CD4-positive, alpha-beta T cell (primary cell): ENCODE measurements around the gene PRKN. TPM values are rescaled to one million over a fixed set of nuclear protein-coding genes. Genes with fewer than 3 reads are reported as not detected.

Experiments
- ATAC-seq: fragments of 200-7000 bp; cut with Tn5 transposase; one replicate; pipeline ENCODE4 v1.10.0; 2022; ENCODE audit warnings: mild to moderate bottlenecking; ENCODE audit not compliant: poor library complexity
- CTCF ChIA-PET: fragments of 350-600 bp; sonication (Branson Sonifier 250); formaldehyde crosslinking; loops from one replicate; lab custom pipeline; 2021; ENCODE audit warnings: antibody characterized with exemption, inconsistent platforms; lab: Charles Lee
- POLR2A ChIA-PET: fragments of 350-600 bp; sonication (Branson Sonifier 250); formaldehyde crosslinking; loops from one replicate; lab custom pipeline; 2021; ENCODE audit warnings: antibody characterized with exemption, inconsistent platforms; lab: Charles Lee
- DNase-seq, 14 experiments: peaks; one replicate each; pipeline ENCODE4 v3.0.0-alpha.2; 2013 to 2020; ENCODE audit warnings: mixed read lengths in 2 of 14
- H3K27ac ChIP-seq, 2 donors: one replicate each; pipeline versions ENCODE4 v1.5.1 to v1.7.0; 2013; ENCODE audit warnings: low read length in 2 of 2, low read depth in 1 of 2, mild to moderate bottlenecking in 1 of 2
- H3K27me3 ChIP-seq, 2 experiments: 1 replicate in 1 of 2; 2 replicates in 1 of 2; pipeline versions ENCODE4 v1.6.1 to v1.7.0; 2013; ENCODE audit warnings: low read length in 2 of 2, control low read depth in 1 of 2, mild to moderate bottlenecking in 1 of 2, moderate library complexity in 1 of 2; ENCODE audit not compliant: insufficient read depth in 2 of 2, control insufficient read depth in 1 of 2
- H3K36me3 ChIP-seq: one replicate; pipeline ENCODE4 v1.6.1; 2013; ENCODE audit warnings: low read length, control low read depth; ENCODE audit not compliant: insufficient read depth
- H3K4me1 ChIP-seq: one replicate; pipeline ENCODE4 v1.6.1; 2013; ENCODE audit warnings: low read length, control low read depth; ENCODE audit not compliant: insufficient read depth
- H3K4me3 ChIP-seq: one replicate; pipeline ENCODE4 v1.5.1; 2013; ENCODE audit warnings: mild to moderate bottlenecking, low read length, moderate library complexity
- H3K9me3 ChIP-seq, 2 experiments: 1 replicate in 1 of 2; 2 replicates in 1 of 2; pipeline versions ENCODE4 v1.6.1 to v1.7.0; 2013; ENCODE audit warnings: low read length in 2 of 2, mild to moderate bottlenecking in 2 of 2, control low read depth in 1 of 2, moderate library complexity in 1 of 2; ENCODE audit not compliant: control insufficient read depth in 1 of 2, insufficient read depth in 1 of 2
- H3K27ac Mint-ChIP-seq: one replicate; pipeline ENCODE4 v1.8.0; 2020; ENCODE audit warnings: mixed read lengths
- H3K27me3 Mint-ChIP-seq: one replicate; pipeline ENCODE4 v1.8.0; 2021; ENCODE audit warnings: mixed read lengths
- H3K36me3 Mint-ChIP-seq: one replicate; pipeline ENCODE4 v1.8.0; 2021; ENCODE audit warnings: low read depth, mixed read lengths
- H3K4me1 Mint-ChIP-seq: one replicate; pipeline ENCODE4 v1.8.0; 2021; ENCODE audit warnings: low read depth, mixed read lengths
- H3K4me3 Mint-ChIP-seq: one replicate; pipeline ENCODE4 v1.8.0; 2020; ENCODE audit warnings: mild to moderate bottlenecking, mixed read lengths
- H3K9me3 Mint-ChIP-seq: one replicate; pipeline ENCODE4 v1.8.0; 2020; ENCODE audit warnings: mixed read lengths
- intact Hi-C, 2 experiments: fragments of 100-400 bp; cut with DNase I in 1 of 2; cut with micrococcal nuclease in 1 of 2; formaldehyde crosslinking; loops; one replicate each; pipeline versions ENCODE4 v1.15.1 to v1.9.0; 2023 to 2025; cut with DNase I, micrococcal nuclease
- total RNA-seq, 174 experiments: library from RNA in 2 of 174; stranded (reverse) in 2 of 174; gene quantifications; one replicate each; pipeline ENCODE4 v1.2.3 and lab custom pipeline; 2021 to 2026
- TF ChIP-seq, protein P1 (sequence below): fragments of 200-600 bp; IDR thresholded peaks from one replicate; pipeline ENCODE4 v1.8.0; 2022; ENCODE audit warnings: antibody characterized with exemption, mild to moderate bottlenecking

The PRKN gene
- total RNA-seq, 2 experiments from 2014 or later = 5.2 to 5.4 TPM

GRCh38 chr6:162244031-162244430, 483.5 kb downstream of the PRKN start:
- H3K36me3 Mint-ChIP-seq = no peaks in the 10 kb centered on the region
- no peaks in the 10 kb centered on the region for H3K9me3 Mint-ChIP-seq
- Histone ChIP-seq H3K4me3 (no peak overlapping the region), H3K9me3 (no peaks in the 10 kb centered on the region), H3K4me1 (no peaks in the 10 kb centered on the region), H3K27me3 (no peaks in the 10 kb centered on the region), H3K36me3 (no peaks in the 10 kb centered on the region), H3K27ac (no peak overlapping the region)
- no peaks in the 10 kb centered on the region for H3K4me1 Mint-ChIP-seq
- H3K27ac Mint-ChIP-seq = no peak overlapping the region
- no peaks in the 10 kb centered on the region for H3K27me3 Mint-ChIP-seq
- no peak for DNase-seq
- no peak overlapping the region for H3K4me3 Mint-ChIP-seq
- TF ChIP-seq, protein P1, sequence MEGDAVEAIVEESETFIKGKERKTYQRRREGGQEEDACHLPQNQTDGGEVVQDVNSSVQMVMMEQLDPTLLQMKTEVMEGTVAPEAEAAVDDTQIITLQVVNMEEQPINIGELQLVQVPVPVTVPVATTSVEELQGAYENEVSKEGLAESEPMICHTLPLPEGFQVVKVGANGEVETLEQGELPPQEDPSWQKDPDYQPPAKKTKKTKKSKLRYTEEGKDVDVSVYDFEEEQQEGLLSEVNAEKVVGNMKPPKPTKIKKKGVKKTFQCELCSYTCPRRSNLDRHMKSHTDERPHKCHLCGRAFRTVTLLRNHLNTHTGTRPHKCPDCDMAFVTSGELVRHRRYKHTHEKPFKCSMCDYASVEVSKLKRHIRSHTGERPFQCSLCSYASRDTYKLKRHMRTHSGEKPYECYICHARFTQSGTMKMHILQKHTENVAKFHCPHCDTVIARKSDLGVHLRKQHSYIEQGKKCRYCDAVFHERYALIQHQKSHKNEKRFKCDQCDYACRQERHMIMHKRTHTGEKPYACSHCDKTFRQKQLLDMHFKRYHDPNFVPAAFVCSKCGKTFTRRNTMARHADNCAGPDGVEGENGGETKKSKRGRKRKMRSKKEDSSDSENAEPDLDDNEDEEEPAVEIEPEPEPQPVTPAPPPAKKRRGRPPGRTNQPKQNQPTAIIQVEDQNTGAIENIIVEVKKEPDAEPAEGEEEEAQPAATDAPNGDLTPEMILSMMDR = no peak
- CTCF ChIA-PET = no interaction called here
- intact Hi-C loops = no loop called here
- no peak for ATAC-seq
- POLR2A ChIA-PET = no interaction called here

DNA sequence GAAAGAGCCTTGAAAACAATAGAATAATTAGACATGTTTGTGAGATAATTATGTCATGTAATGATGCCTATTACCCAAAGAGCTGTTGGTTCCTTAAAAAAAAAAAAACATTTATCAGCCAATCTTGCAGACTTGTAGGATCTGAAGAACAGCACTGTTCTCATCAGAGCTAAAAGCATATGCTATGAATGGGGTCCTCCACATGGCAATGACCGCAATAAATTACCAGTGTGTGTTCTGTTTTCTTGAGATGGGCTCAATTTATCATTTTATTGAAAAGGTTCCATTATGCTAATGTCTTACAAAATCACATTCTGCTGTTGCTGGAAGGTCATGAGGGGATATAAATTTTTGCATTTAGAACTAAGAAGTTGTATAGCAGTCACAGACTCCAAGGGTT, 484.7 kb downstream of the PRKN start:
- no peak overlapping the region for H3K27ac Mint-ChIP-seq
- Histone ChIP-seq H3K27me3 (no peaks in the 10 kb centered on the region), H3K4me3 (no peak overlapping the region), H3K9me3 (no peaks in the 10 kb centered on the region), H3K27ac (no peak overlapping the region), H3K4me1 (no peaks in the 10 kb centered on the region), H3K36me3 (no peaks in the 10 kb centered on the region)
- no peaks in the 10 kb centered on the region for H3K36me3 Mint-ChIP-seq
- no peak overlapping the region for H3K4me3 Mint-ChIP-seq
- CTCF ChIA-PET = no interaction called here
- H3K27me3 Mint-ChIP-seq = no peaks in the 10 kb centered on the region
- no peaks in the 10 kb centered on the region for H3K4me1 Mint-ChIP-seq
- POLR2A ChIA-PET = no interaction called here
- no peak for ATAC-seq
- DNase-seq = no peak
- TF ChIP-seq, protein P1 = no peak
- intact Hi-C loops = no loop called here
- H3K9me3 Mint-ChIP-seq = no peaks in the 10 kb centered on the region

DNA sequence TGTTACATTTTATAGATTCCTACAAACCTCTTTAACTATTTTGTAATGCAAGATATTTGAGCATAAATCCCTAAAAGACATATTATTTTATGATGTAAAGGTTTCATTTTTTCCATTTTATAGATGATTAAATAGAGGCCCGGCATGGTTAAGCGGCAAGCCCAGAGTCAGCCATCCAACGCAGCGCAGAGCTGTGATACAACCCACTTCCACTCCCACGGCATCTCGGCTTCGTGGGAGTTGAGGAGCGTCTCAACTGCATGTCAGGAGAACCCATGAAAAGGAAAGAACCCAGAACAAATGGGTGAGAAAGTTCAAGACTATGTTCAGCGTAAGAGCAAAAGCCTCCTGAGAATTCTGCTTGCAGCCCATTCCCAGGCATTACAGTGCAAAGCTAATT, 488.2 kb downstream of the PRKN start:
- H3K27me3 Mint-ChIP-seq = no peaks in the 10 kb centered on the region
- Histone ChIP-seq H3K27ac (no peak overlapping the region), H3K4me3 (no peak overlapping the region), H3K4me1 (no peaks in the 10 kb centered on the region), H3K36me3 (no peaks in the 10 kb centered on the region), H3K27me3 (no peaks in the 10 kb centered on the region), H3K9me3 (no peaks in the 10 kb centered on the region)
- H3K4me3 Mint-ChIP-seq = no peak overlapping the region
- TF ChIP-seq, protein P1 = no peak
- ATAC-seq = no peak
- no peak for DNase-seq
- no peaks in the 10 kb centered on the region for H3K4me1 Mint-ChIP-seq
- H3K27ac Mint-ChIP-seq = no peak overlapping the region
- H3K9me3 Mint-ChIP-seq = no peaks in the 10 kb centered on the region
- intact Hi-C loops = no loop called here
- POLR2A ChIA-PET = no interaction called here
- CTCF ChIA-PET = no interaction called here
- no peaks in the 10 kb centered on the region for H3K36me3 Mint-ChIP-seq
